Measurements from ENCODE around the gene FBXW12.

The FBXW12 gene

GRCh38 chr3:48435774-48436476, 63.9 kb downstream of the FBXW12 start:
- Histone ChIP-seq H3K27me3 (ENCODE audit: low read length) (no peaks in the 10 kb centered on the region), H3K9me3 (ENCODE audit: insufficient read depth, low read length) (no peaks in the 10 kb centered on the region), H3K27ac (ENCODE audit: low read depth, low read length) (peak overlapping the region; percentile 6; the same call in 1 of the 2 replicates), H2AFZ (ENCODE audit: low read depth, low read length, severe bottlenecking) (no peak overlapping the region), H3K79me2 (ENCODE audit: insufficient read depth, low read length) (peaks cover 14% of the 10 kb centered on the region), H3F3A (ENCODE audit: insufficient read depth) (peaks cover 15% of the 10 kb centered on the region), H3K4me3 (ENCODE audit: insufficient read depth, low read length, poor library complexity, severe bottlenecking) (no peak overlapping the region), H3K4me2 (ENCODE audit: low read depth, low read length, poor library complexity, severe bottlenecking) (peak overlapping the region; percentile 11), H3K36me3 (ENCODE audit: low read length) (no peaks in the 10 kb centered on the region), H4K20me1 (ENCODE audit: low read depth, low read length) (no peaks in the 10 kb centered on the region), H3K9ac (ENCODE audit: low read length) (no peak overlapping the region), H3K9me2 (replicated peaks; ENCODE audit: insufficient read depth, low read length) (no peaks in the 10 kb centered on the region)
- TF ChIP-seq EZH2phosphoT487 (conservative IDR thresholded peaks at IDR 0.05; ENCODE audit: low read length), result no peak
- TF ChIP-seq CTCF (IDR thresholded peaks at IDR 0.05; ENCODE audit: insufficient read depth, low read length, poor library complexity, severe bottlenecking), result peak; percentile 100

GRCh38 chr3:48436477-48436787, 64.4 kb downstream of the FBXW12 start:
- Histone ChIP-seq H3F3A (ENCODE audit: insufficient read depth) (peaks cover 17% of the 10 kb centered on the region), H3K9ac (ENCODE audit: low read length) (no peak overlapping the region), H3K79me2 (ENCODE audit: insufficient read depth, low read length) (peaks cover 19% of the 10 kb centered on the region), H3K9me2 (replicated peaks; ENCODE audit: insufficient read depth, low read length) (no peaks in the 10 kb centered on the region), H3K9me3 (ENCODE audit: insufficient read depth, low read length) (no peaks in the 10 kb centered on the region), H2AFZ (ENCODE audit: low read depth, low read length, severe bottlenecking) (no peak overlapping the region), H3K4me2 (ENCODE audit: low read depth, low read length, poor library complexity, severe bottlenecking) (no peak overlapping the region), H3K36me3 (ENCODE audit: low read length) (0 out of 2 replicates have a peak, but pooled peaks cover 1% of the 10 kb centered on the region), H3K27ac (ENCODE audit: low read depth, low read length) (peak overlapping the region; percentile 6; the same call in 1 of the 2 replicates), H3K4me3 (ENCODE audit: insufficient read depth, low read length, poor library complexity, severe bottlenecking) (no peak overlapping the region), H3K27me3 (ENCODE audit: low read length) (no peaks in the 10 kb centered on the region), H4K20me1 (ENCODE audit: low read depth, low read length) (no peaks in the 10 kb centered on the region)
- TF ChIP-seq CTCF (IDR thresholded peaks at IDR 0.05; ENCODE audit: insufficient read depth, low read length, poor library complexity, severe bottlenecking) (no peak), EZH2phosphoT487 (conservative IDR thresholded peaks at IDR 0.05; ENCODE audit: low read length) (no peak)

GRCh38 chr3:48436855-48437254, 64.8 kb downstream of the FBXW12 start:
- no peak overlapping the region for H3K4me3 ChIP-seq (ENCODE audit: insufficient read depth, low read length, poor library complexity, severe bottlenecking)
- H4K20me1 ChIP-seq (ENCODE audit: low read depth, low read length), result no peaks in the 10 kb centered on the region
- no peaks in the 10 kb centered on the region for H3K27me3 ChIP-seq (ENCODE audit: low read length)
- H3K79me2 ChIP-seq (ENCODE audit: insufficient read depth, low read length), result peaks cover 23% of the 10 kb centered on the region
- H3K9me3 ChIP-seq (ENCODE audit: insufficient read depth, low read length), result no peaks in the 10 kb centered on the region
- peak overlapping the region; percentile 6; the same call in 1 of the 2 replicates for H3K27ac ChIP-seq (ENCODE audit: low read depth, low read length)
- H3K36me3 ChIP-seq (ENCODE audit: low read length), result 0 out of 2 replicates have a peak, but pooled peaks cover 5% of the 10 kb centered on the region
- no peak overlapping the region for H3K9ac ChIP-seq (ENCODE audit: low read length)
- no peak overlapping the region for H2AFZ ChIP-seq (ENCODE audit: low read depth, low read length, severe bottlenecking)
- no peak for TF ChIP-seq EZH2phosphoT487 (conservative IDR thresholded peaks at IDR 0.05; ENCODE audit: low read length)
- no peak for TF ChIP-seq CTCF (IDR thresholded peaks at IDR 0.05; ENCODE audit: insufficient read depth, low read length, poor library complexity, severe bottlenecking)
- no peak overlapping the region for H3K4me2 ChIP-seq (ENCODE audit: low read depth, low read length, poor library complexity, severe bottlenecking)
- H3F3A ChIP-seq (ENCODE audit: insufficient read depth), result peaks cover 20% of the 10 kb centered on the region
- no peaks in the 10 kb centered on the region for H3K9me2 ChIP-seq (replicated peaks; ENCODE audit: insufficient read depth, low read length)

All from SU-DHL-6 (cell line).